GM19395 (cell line): Measurements from ENCODE around the gene LTBR.

Source experiments
- ATAC-seq: cut with Tn5 transposase; IDR thresholded peaks from one replicate; pipeline ENCODE4 v1.9.1; 2021; ENCODE audit warnings: mild to moderate bottlenecking, moderate library complexity; ENCODE audit not compliant: unreplicated experiment

Gene LTBR

GRCh38 chr12:6346235-6346832 is 37.6 kb upstream of the LTBR start:
- ATAC-seq: no peak

GRCh38 chr12:6346942-6347341 is 37.0 kb upstream of the LTBR start:
- ATAC-seq: no peak

- ATAC-seq: no peak
Measured at GRCh38 chr12:6347367-6348338, 36.3 kb upstream of the LTBR start.

- ATAC-seq: no peak
Measured at GRCh38 chr12:6351622-6352021, 32.3 kb upstream of the LTBR start.

GRCh38 chr12:6352193-6353173 is 31.5 kb upstream of the LTBR start:
- no peak for ATAC-seq

- no peak for ATAC-seq
Measured at GRCh38 chr12:6354495-6355393, 29.2 kb upstream of the LTBR start.

GRCh38 chr12:6355491-6356373 is 28.2 kb upstream of the LTBR start:
- no peak for ATAC-seq

GRCh38 chr12:6356374-6356820 is 27.6 kb upstream of the LTBR start:
- no peak for ATAC-seq

GRCh38 chr12:6358881-6359280 is 25.1 kb upstream of the LTBR start:
- ATAC-seq: no peak

- ATAC-seq: no peak
Measured at GRCh38 chr12:6360080-6360571, 23.8 kb upstream of the LTBR start.

- no peak for ATAC-seq
Measured at GRCh38 chr12:6360578-6361490, 23.1 kb upstream of the LTBR start.

GRCh38 chr12:6361834-6362233 is 22.1 kb upstream of the LTBR start:
- ATAC-seq: no peak

- ATAC-seq: no peak
Measured at GRCh38 chr12:6362403-6362802, 21.6 kb upstream of the LTBR start.

- no peak for ATAC-seq
Measured at GRCh38 chr12:6363010-6363329, 21.0 kb upstream of the LTBR start.

- peak; percentile 47 for ATAC-seq
Measured at GRCh38 chr12:6363330-6364043, 20.5 kb upstream of the LTBR start.

- ATAC-seq: no peak
Measured at GRCh38 chr12:6364044-6364374, 20.0 kb upstream of the LTBR start.
